ENCODE results near the gene SLC35E2B.
A peak's percentile ranks its signal among the peaks of the same experiment; 100 is the strongest.
"Not testable (repeated sequence)": the region's sequence is repeated elsewhere in the genome, so short reads cannot be mapped to it uniquely, and the experiment has no call there.

The SLC35E2B gene

GRCh38 chr1:1692714-1693647, at the start of gene SLC35E2B:
Gene SLC35E2B (minus strand): TSS chr1:1692795. CDS start chr1:1676699, 16,096 bp downstream.
- peak; percentile 99 for DNase-seq

GRCh38 chr1:1741013-1741412, 48.4 kb upstream of the SLC35E2B start:
- DNase-seq: not testable (repeated sequence)

- not testable (repeated sequence) for DNase-seq
These were observed 46.3 kb upstream of the SLC35E2B start for GRCh38 chr1:1738799-1739337.

- DNase-seq: not testable (repeated sequence)
These were observed 45.3 kb upstream of the SLC35E2B start for GRCh38 chr1:1737675-1738590.

GRCh38 chr1:1732381-1732780, 39.8 kb upstream of the SLC35E2B start:
- peak; percentile 50 for DNase-seq

- DNase-seq: peak; percentile 42
These were observed 38.3 kb upstream of the SLC35E2B start for GRCh38 chr1:1730870-1731269.

- peak; percentile 48 for DNase-seq
These were observed 37.6 kb upstream of the SLC35E2B start for GRCh38 chr1:1730230-1730629.

GRCh38 chr1:1729116-1729816, 36.7 kb upstream of the SLC35E2B start:
- peak; percentile 50 for DNase-seq

GRCh38 chr1:1728308-1729005, 35.9 kb upstream of the SLC35E2B start:
- DNase-seq: peak; percentile 51

GRCh38 chr1:1727131-1727651, 34.6 kb upstream of the SLC35E2B start:
- DNase-seq: peak; percentile 38

- DNase-seq: not testable (repeated sequence)
These were observed 33.5 kb upstream of the SLC35E2B start for GRCh38 chr1:1726088-1726487.

- peak; percentile 96 for DNase-seq
These were observed 31.7 kb upstream of the SLC35E2B start, which contains the start of gene CDK11A for GRCh38 chr1:1724035-1724864. Gene CDK11A (minus strand): TSS chr1:1724357. CDS start chr1:1722818, 1,539 bp downstream.

- DNase-seq: peak; percentile 7
These were observed 28.6 kb upstream of the SLC35E2B start for GRCh38 chr1:1721201-1721600.

GRCh38 chr1:1715109-1715883, 22.7 kb upstream of the SLC35E2B start:
- peak; percentile 17 for DNase-seq

- not testable (repeated sequence) for DNase-seq
These were observed 15.3 kb upstream of the SLC35E2B start for GRCh38 chr1:1707897-1708296.

GRCh38 chr1:1707241-1707640, 14.6 kb upstream of the SLC35E2B start:
- not testable (repeated sequence) for DNase-seq

GRCh38 chr1:1705623-1706022, 13.0 kb upstream of the SLC35E2B start:
- DNase-seq: not testable (repeated sequence)

GRCh38 chr1:1704284-1704957, 11.8 kb upstream of the SLC35E2B start:
- DNase-seq: peak; percentile 15

GRCh38 chr1:1703796-1704195, 11.2 kb upstream of the SLC35E2B start:
- peak; percentile 50 for DNase-seq
